GM19240 (cell line): ENCODE results near the gene FGA.

Experiments used
- DNase-seq: peaks from one replicate; pipeline ENCODE4 v3.0.0; 2011; ENCODE audit warnings: low spot score; ENCODE audit not compliant: insufficient read length

FGA gene

GRCh38 chr4:154542271-154542879 lies 48.2 kb downstream of the FGA start:
- no peak for DNase-seq
